WTC11 (cell line): ENCODE data around the gene MYOM1. TPM values are rescaled to one million over a fixed set of nuclear protein-coding genes. Genes with fewer than 3 reads are reported as not detected.

Source experiments
- ATAC-seq: fragments of 200-7000 bp; cut with Tn5 transposase; 2 replicates; pipeline ENCODE4 v1.10.0; 2021; ENCODE audit warnings: mild to moderate bottlenecking, moderate library complexity
- CTCF ChIA-PET: fragments of 300-600 bp; sonication (Branson Sonifier 250); formaldehyde crosslinking; loops from one replicate; lab custom pipeline; 2021; ENCODE audit warnings: antibody characterized with exemption; lab: Charles Lee
- POLR2A ChIA-PET: fragments of 350-600 bp; sonication (Branson Sonifier 250); formaldehyde crosslinking; loops from one replicate; lab custom pipeline; 2021; ENCODE audit warnings: antibody characterized with exemption; lab: Charles Lee
- DNase-seq: peaks from one replicate; pipeline ENCODE4 v3.0.0; 2021; ENCODE audit warnings: low spot score
- H3K27ac Mint-ChIP-seq: 2 replicates; pipeline ENCODE4 v1.8.0; 2021; ENCODE audit warnings: mixed read lengths
- H3K27me3 Mint-ChIP-seq: 2 replicates; pipeline ENCODE4 v1.8.0; 2021; ENCODE audit warnings: low read depth, mild to moderate bottlenecking, moderate library complexity, mixed read lengths
- H3K36me3 Mint-ChIP-seq: 2 replicates; pipeline ENCODE4 v1.8.0; 2021; ENCODE audit warnings: mixed read lengths
- H3K4me1 Mint-ChIP-seq: 2 replicates; pipeline ENCODE4 v1.8.0; 2022; ENCODE audit warnings: mixed read lengths
- H3K4me3 Mint-ChIP-seq: 2 replicates; pipeline ENCODE4 v1.8.0; 2021; ENCODE audit warnings: mild to moderate bottlenecking, moderate library complexity, mixed read lengths
- H3K9me3 Mint-ChIP-seq: 2 replicates; pipeline ENCODE4 v1.8.0; 2021; ENCODE audit warnings: mixed read lengths
- AFF4 ChIP-seq: sonication (generic); formaldehyde crosslinking; IDR thresholded peaks from 2 replicates; pipeline ENCODE4 v1.8.1; 2023; ENCODE audit warnings: mild to moderate bottlenecking, missing genetic modification reagents, borderline replicate concordance
- ATF3 ChIP-seq: sonication (generic); formaldehyde crosslinking; conservative IDR thresholded peaks from 2 replicates; pipeline ENCODE4 v1.8.1; 2022; ENCODE audit warnings: mild to moderate bottlenecking, missing genetic modification reagents
- CBFB ChIP-seq: sonication (generic); formaldehyde crosslinking; IDR thresholded peaks from 2 replicates; pipeline ENCODE4 v1.8.1; 2022; ENCODE audit warnings: mild to moderate bottlenecking, low read depth, missing genetic modification reagents
- CDX4 ChIP-seq: fragments of 250-450 bp; sonication (Bioruptor Pico); IDR thresholded peaks from 2 replicates; pipeline ENCODE4 v1.9.0; 2021; ENCODE audit warnings: moderate library complexity, mild to moderate bottlenecking, inconsistent platforms, borderline replicate concordance
- CTCF ChIP-seq: fragments of 200-600 bp; IDR thresholded peaks from 2 replicates; pipeline ENCODE4 v1.8.0; 2022; ENCODE audit warnings: antibody characterized with exemption
- ETV6 ChIP-seq: sonication (generic); formaldehyde crosslinking; IDR thresholded peaks from 2 replicates; pipeline ENCODE4 v1.8.1; 2022; ENCODE audit warnings: mild to moderate bottlenecking, missing genetic modification reagents
- FOXJ3 ChIP-seq: sonication (generic); formaldehyde crosslinking; IDR thresholded peaks from 2 replicates; pipeline ENCODE4 v1.9.0; 2021; ENCODE audit warnings: missing genetic modification reagents, mild to moderate bottlenecking, borderline replicate concordance
- FOXP1 ChIP-seq: sonication (generic); formaldehyde crosslinking; IDR thresholded peaks from 2 replicates; pipeline ENCODE4 v1.8.0; 2022; ENCODE audit warnings: missing genetic modification reagents, mild to moderate bottlenecking, moderate library complexity, borderline replicate concordance
- GRHL2 ChIP-seq: fragments of 250-450 bp; sonication (Bioruptor Pico); IDR thresholded peaks from 2 replicates; pipeline ENCODE4 v1.8.0; 2022; ENCODE audit warnings: mild to moderate bottlenecking, moderate library complexity; ENCODE audit not compliant: insufficient replicate concordance, severe bottlenecking
- IRF2 ChIP-seq: sonication (generic); formaldehyde crosslinking; IDR thresholded peaks from 2 replicates; pipeline ENCODE4 v1.8.0; 2022; ENCODE audit warnings: low read depth, missing genetic modification reagents, borderline replicate concordance
- MAX ChIP-seq: sonication (generic); formaldehyde crosslinking; IDR thresholded peaks from 2 replicates; pipeline ENCODE4 v1.8.0; 2022; ENCODE audit warnings: mild to moderate bottlenecking, missing genetic modification reagents
- NR2C2 ChIP-seq: sonication (generic); formaldehyde crosslinking; IDR thresholded peaks from 2 replicates; pipeline ENCODE4 v1.8.0; 2022; ENCODE audit warnings: mild to moderate bottlenecking, missing genetic modification reagents
- PRRX2 ChIP-seq: fragments of 250-450 bp; sonication (Bioruptor Pico); IDR thresholded peaks from 2 replicates; pipeline ENCODE4 v1.8.0; 2021; ENCODE audit warnings: mild to moderate bottlenecking
- RELA ChIP-seq: sonication (generic); formaldehyde crosslinking; IDR thresholded peaks from 2 replicates; pipeline ENCODE4 v1.8.1; 2022; ENCODE audit warnings: missing genetic modification reagents, mild to moderate bottlenecking, borderline replicate concordance
- SOX15 ChIP-seq: fragments of 250-450 bp; sonication (Bioruptor Pico); IDR thresholded peaks from 2 replicates; pipeline ENCODE4 v1.9.0; 2021; ENCODE audit warnings: mild to moderate bottlenecking
- SP1 ChIP-seq: sonication (generic); formaldehyde crosslinking; conservative IDR thresholded peaks from 2 replicates; pipeline ENCODE4 v1.8.1; 2022; ENCODE audit warnings: missing genetic modification reagents
- STAT6 ChIP-seq: sonication (generic); formaldehyde crosslinking; conservative IDR thresholded peaks from 2 replicates; pipeline ENCODE4 v1.8.1; 2023; ENCODE audit warnings: mild to moderate bottlenecking, low read depth, missing genetic modification reagents, moderate library complexity
- TP53 ChIP-seq: sonication (generic); formaldehyde crosslinking; IDR thresholded peaks from 2 replicates; pipeline ENCODE4 v1.8.1; 2023; ENCODE audit warnings: mild to moderate bottlenecking, missing genetic modification reagents
- ZBTB21 ChIP-seq: sonication (generic); formaldehyde crosslinking; IDR thresholded peaks from 2 replicates; pipeline ENCODE4 v1.8.1; 2023; ENCODE audit warnings: mild to moderate bottlenecking, missing genetic modification reagents, borderline replicate concordance
- ZNF138 ChIP-seq: sonication (generic); formaldehyde crosslinking; conservative IDR thresholded peaks from 2 replicates; pipeline ENCODE4 v1.8.1; 2022; ENCODE audit warnings: mild to moderate bottlenecking, moderate library complexity, missing genetic modification reagents
- ZNF219 ChIP-seq: sonication (generic); formaldehyde crosslinking; IDR thresholded peaks from 2 replicates; pipeline ENCODE4 v1.8.0; 2023; ENCODE audit warnings: missing genetic modification reagents, mild to moderate bottlenecking, borderline replicate concordance
- ZNF281 ChIP-seq: sonication (generic); formaldehyde crosslinking; IDR thresholded peaks from 2 replicates; pipeline ENCODE4 v1.8.0; 2023; ENCODE audit warnings: mild to moderate bottlenecking, missing genetic modification reagents
- ZSCAN18 ChIP-seq: fragments of 250-450 bp; sonication (Bioruptor Pico); IDR thresholded peaks from 2 replicates; pipeline ENCODE4 v2.1.2; 2022; ENCODE audit warnings: mild to moderate bottlenecking, moderate library complexity
- total RNA-seq: library from RNA; stranded (reverse); gene quantifications from 3 replicates; pipeline ENCODE4 v1.2.3, GENCODE V29; 2021

The MYOM1 gene
- total RNA-seq, 1 experiment from 2014 or later = 0.35 TPM

GRCh38 chr18:3048121-3048520 is 171.6 kb downstream of the MYOM1 start (continued):
- TF ChIP-seq STAT6 (no peak), TP53 (CRISPR knock-in tag) (no peak), MAX (CRISPR knock-in tag) (no peak), ZSCAN18 (CRISPR knock-in tag) (no peak), ZNF219 (no peak), PRRX2 (CRISPR knock-in tag) (no peak), ZBTB21 (CRISPR knock-in tag) (no peak), IRF2 (CRISPR knock-in tag) (no peak), AFF4 (CRISPR knock-in tag) (no peak)
- TF ChIP-seq, all 79 proteins: peak for 0

GRCh38 chr18:3046216-3046808 is 173.5 kb downstream of the MYOM1 start:
- ChIA-PET CTCF (interaction anchor here (1.1 to 3.2 kb wide), 2 partner anchors 17 kb away, joined by 3 to 8 read pairs; no protein-coding TSS in a partner anchor), POLR2A (no interaction called here)
- H3K27ac Mint-ChIP-seq = no peak overlapping the region
- peaks cover 6% of the 10 kb centered on the region for H3K4me1 Mint-ChIP-seq
- H3K4me3 Mint-ChIP-seq = no peak overlapping the region
- H3K27me3 Mint-ChIP-seq = no peaks in the 10 kb centered on the region
- H3K9me3 Mint-ChIP-seq = no peaks in the 10 kb centered on the region
- ATAC-seq = no peak
- no peaks in the 10 kb centered on the region for H3K36me3 Mint-ChIP-seq
- no peak for DNase-seq
- TF ChIP-seq CBFB (CRISPR knock-in tag) = no peak
- no peak for TF ChIP-seq CTCF
- no peak for TF ChIP-seq ETV6
- TF ChIP-seq RELA (CRISPR knock-in tag) = no peak
- no peak for TF ChIP-seq FOXP1 (CRISPR knock-in tag)
- TF ChIP-seq CDX4 (CRISPR knock-in tag) = no peak
- TF ChIP-seq ATF3 (CRISPR knock-in tag) = no peak
- TF ChIP-seq FOXJ3 (CRISPR knock-in tag) = no peak
- no peak for TF ChIP-seq ZNF281 (CRISPR knock-in tag)
- no peak for TF ChIP-seq SP1 (CRISPR knock-in tag)
- TF ChIP-seq NR2C2 = no peak
- TF ChIP-seq SOX15 (CRISPR knock-in tag) = no peak
- TF ChIP-seq GRHL2 (CRISPR knock-in tag) = no peak
- no peak for TF ChIP-seq ZNF138 (CRISPR knock-in tag)
